Thyroid gland (tissue), 4 donors: ENCODE measurements around the gene PALLD.
"Not testable (repeated sequence)": the region's sequence is repeated elsewhere in the genome, so short reads cannot be mapped to it uniquely, and the experiment has no call there.

Experiments used
- POLR2A ChIP-seq, 2 donors: fragments of 450-650 bp; IDR thresholded peaks; one replicate each; pipeline ENCODE4 v1.6.1; 2017; ENCODE audit warnings: antibody characterized with exemption in 2 of 2, mild to moderate bottlenecking in 2 of 2, moderate library complexity in 1 of 2
- TF ChIP-seq, protein P1 (sequence below), 6 experiments: fragments of 200-600 bp in 3 of 6; fragments of 450-650 bp in 3 of 6; sonication (generic) in 3 of 6; IDR thresholded peaks; one replicate each; pipeline ENCODE4 v1.5.1; 2016 to 2019; ENCODE audit warnings: antibody characterized with exemption in 6 of 6, mild to moderate bottlenecking in 2 of 6, inconsistent platforms in 1 of 6, moderate library complexity in 1 of 6

DNA sequence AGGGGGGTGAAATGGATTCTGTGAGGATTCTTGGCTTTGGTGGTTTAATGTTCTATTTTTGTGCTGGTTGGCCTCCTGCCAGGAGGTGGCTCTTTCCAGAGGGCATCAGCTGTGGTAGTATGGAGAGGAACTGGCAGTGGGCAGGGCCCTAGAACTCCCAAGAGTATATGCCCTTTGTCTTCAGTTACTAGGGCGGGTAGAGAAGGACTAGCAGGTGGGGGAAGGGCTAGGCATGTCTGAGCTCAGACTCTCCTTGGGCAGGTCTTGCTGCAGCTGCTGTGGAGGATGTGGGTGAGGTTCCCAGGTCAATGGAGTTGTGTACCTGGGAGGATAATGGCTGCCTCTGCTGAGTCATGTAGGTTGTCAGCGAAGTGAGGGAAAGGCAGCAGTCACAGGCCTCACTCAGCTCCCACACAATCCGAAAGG, 456.0 kb downstream of the PALLD start:
- not testable (repeated sequence) for TF ChIP-seq POLR2A (IDR thresholded peaks at IDR 0.05)
- TF ChIP-seq, protein P1, sequence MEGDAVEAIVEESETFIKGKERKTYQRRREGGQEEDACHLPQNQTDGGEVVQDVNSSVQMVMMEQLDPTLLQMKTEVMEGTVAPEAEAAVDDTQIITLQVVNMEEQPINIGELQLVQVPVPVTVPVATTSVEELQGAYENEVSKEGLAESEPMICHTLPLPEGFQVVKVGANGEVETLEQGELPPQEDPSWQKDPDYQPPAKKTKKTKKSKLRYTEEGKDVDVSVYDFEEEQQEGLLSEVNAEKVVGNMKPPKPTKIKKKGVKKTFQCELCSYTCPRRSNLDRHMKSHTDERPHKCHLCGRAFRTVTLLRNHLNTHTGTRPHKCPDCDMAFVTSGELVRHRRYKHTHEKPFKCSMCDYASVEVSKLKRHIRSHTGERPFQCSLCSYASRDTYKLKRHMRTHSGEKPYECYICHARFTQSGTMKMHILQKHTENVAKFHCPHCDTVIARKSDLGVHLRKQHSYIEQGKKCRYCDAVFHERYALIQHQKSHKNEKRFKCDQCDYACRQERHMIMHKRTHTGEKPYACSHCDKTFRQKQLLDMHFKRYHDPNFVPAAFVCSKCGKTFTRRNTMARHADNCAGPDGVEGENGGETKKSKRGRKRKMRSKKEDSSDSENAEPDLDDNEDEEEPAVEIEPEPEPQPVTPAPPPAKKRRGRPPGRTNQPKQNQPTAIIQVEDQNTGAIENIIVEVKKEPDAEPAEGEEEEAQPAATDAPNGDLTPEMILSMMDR (IDR thresholded peaks at IDR 0.05) = not testable (repeated sequence)
